Stimulated activated CD4-positive, alpha-beta T cell treated with anti-CD3 and anti-CD28 coated beads, Interleukin-12 subunit alpha, Interleukin-12 subunit beta, amount 100 ng/mL, for 4 hours (primary cell): ENCODE results near the gene DLX4.

Experiments used
- DNase-seq: peaks from one replicate; pipeline ENCODE4 v3.0.0-alpha.2; 2020

Gene DLX4

GRCh38 chr17:49949634-49950033 lies 19.4 kb upstream of the DLX4 start:
- no peak for DNase-seq

GRCh38 chr17:49951362-49952082 lies 17.5 kb upstream of the DLX4 start:
- no peak for DNase-seq

DNA sequence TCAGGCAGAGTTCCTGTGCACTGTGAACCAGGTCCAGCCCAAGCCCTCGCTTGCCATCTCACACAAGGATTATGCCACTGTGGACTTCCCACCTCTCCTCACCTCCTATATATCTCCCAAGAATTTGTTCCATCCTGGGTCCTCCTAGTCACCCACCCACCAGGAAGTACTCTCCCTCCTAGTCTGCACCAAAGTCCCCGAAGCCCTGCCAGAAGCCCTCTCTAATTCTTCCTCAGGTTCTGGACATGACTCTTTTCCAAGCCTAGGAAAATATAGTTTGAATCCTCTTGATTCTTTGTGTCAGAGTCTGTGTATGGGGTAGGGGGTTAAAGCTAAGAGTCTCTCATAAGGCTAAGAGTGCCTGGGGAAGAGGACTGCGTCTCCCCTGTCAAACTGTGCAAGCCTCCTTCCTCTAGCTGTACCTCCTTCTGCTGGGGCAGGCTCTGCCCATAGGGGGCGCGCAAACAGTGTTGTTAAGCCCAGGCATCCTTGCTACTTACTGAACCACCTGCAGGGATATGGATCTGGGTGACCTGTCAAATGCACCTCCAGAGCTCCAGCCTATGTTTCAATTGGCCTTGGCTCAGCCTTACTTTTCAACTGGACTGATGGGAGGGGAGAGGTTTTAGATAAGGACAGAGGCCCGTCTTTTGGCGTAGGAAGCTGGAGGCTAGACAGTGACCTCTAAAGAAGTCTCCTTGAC lies 16.6 kb upstream of the DLX4 start:
- peak; percentile 79 for DNase-seq

DNA sequence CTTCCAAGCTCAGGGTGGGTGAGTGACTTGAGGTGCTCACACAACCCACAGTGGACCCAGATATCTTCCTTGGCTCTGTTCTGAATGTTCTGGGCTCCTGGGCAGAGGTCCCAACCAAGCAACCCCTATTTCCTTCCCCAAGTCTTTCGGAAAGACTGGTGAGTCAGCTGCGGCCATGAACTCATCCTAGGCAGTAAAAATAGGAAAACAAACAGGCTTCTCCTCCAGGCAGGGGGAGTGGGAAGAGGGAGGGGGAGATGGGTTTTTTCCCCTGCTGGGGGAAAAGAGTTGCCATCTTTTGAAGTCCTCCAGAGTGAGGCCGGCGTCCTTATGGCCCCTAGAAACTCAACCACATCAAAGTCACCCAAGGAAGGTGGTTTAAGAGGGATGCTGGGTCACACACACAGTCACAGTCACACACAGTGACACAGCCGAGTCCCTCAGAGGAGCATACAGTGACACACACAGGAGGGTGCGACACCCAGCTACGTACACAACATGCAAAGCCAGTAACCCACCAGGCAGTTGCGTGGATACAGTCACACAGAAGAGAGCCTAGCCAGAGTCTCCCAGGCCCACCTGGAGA lies 16.0 kb upstream of the DLX4 start:
- DNase-seq: no peak

DNA sequence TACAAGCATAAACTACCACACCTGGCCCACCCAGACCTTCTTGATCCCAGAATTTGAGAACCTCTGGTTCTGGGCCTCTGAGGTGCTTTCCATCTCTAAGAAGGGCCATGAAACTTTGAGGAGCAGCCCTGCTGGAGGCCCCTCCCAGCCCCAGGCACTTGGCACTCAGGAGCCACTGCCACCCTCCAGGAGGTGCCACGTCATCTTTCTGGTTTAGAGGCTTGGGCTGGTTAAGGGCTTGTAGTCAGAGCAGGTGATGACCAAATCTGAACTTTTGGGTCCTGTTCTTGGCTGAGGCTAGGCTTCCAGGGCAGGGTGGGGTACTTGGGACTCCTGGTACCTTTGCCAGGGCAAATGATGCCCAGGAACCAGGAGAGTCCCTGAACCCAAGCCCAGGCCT lies 13.8 kb upstream of the DLX4 start:
- no peak for DNase-seq

DNA sequence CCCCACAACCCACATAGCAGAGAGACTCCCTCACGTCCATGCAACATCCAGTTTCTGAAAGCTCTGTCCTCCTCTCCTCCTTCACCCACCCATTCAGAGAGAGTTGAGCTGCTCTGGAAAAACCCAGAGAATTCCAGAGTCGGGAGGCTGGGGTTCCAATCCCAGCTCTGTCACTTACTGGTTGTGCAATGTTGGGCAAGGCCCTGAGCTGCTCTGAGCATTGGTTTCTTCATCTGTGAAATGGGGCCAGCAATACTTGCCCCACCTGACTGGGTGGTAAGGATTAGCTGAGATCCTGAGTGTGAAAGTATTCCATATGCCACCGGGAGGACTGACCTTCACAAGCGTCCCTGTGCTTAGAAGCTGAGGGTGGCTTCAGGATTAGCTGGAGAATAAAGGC lies 12.2 kb upstream of the DLX4 start:
- DNase-seq: no peak

- DNase-seq: no peak
These were observed 11.6 kb upstream of the DLX4 start for GRCh38 chr17:49957350-49957749.

DNA sequence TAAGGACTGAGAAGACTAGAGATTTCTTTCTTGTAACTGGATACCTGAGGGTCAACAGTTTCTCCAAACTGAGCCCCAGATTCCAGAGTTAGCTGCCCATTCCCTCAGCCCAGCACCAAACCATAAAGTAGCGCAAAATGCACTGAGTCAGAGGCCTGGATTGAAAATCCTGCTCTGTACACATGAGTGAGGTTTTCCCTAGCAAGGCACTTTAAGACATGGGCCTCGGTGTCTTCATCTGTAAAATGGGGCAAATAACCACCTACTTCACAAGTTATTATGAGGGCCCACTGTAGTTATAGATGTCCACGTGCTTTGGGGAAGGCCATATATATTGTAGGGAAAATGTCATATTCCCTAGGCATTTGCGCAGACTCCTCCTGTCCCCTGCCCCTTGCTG lies 10.3 kb upstream of the DLX4 start:
- DNase-seq: no peak

DNA sequence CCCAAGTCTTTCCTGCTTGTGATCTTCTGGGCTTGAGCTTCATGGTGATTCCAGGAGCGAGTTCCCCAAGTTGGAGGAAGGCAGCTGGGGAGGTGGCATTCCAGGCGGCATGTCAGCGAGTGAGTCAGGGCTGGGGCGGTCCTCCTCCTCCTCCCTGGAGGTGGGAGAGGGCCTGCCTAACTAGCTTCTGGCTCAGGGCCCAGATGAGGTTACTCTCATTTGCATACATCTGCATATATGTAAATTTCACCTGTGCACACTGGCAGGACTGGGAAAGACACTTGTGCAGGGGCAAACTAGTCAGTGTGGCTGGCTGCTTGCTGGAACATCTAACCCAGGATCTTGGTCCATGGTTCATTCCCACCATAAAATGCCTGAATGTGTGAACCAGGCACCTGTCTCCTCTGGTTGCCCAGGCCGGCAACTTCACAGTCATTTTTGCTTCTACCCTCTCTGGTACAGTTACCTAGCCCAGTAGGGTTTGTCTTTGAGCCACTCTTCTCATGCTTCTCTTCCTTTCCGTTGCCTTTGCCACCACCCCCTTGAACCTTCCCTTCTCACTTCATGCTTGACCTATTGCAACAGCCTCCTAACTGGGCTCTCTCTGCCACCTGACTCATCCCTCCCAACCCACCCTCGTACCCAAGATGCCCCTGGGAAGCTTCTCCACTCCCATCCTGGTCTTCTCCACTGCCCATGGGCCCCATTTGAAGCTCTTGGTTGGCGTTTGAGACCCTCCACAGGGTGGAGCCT lies 9.6 kb upstream of the DLX4 start:
- no peak for DNase-seq

- no peak for DNase-seq
These were observed 6.2 kb upstream of the DLX4 start for GRCh38 chr17:49962599-49963308.

- DNase-seq: no peak
These were observed 5.7 kb upstream of the DLX4 start for GRCh38 chr17:49963309-49963625.

DNA sequence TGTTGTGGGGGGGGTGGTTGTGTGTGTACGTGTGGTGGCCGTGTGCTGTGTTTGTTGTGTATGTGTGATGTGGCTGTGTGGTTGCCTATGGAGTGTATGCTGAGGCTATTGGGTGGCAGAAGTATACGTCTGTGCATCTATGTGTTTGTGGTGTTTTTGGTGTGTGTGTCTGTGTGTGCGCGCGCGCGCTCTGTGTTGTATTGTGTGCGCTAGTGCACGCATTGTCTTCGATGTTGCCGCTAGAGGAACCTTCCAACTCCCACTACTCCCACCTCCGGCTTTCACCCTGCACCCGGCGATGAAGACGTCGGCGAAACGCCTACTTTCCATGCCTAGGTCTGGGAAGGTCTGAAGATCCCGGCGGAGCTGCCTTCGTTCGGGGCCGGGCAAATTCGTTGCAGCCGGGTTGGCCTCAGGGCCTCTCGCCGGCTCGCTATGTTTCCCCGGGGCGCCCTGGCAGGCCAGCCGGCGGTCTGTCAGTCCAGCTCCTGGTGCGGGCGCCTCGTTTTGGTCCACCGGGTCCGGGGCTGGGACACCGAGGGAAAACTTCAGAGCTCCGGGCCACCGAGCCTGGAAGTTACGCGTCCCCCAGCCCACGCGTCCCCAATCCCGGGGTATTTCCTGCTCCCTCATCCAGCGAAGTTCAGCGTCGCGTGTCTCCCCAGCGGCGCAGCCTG lies 5.2 kb upstream of the DLX4 start:
- DNase-seq: no peak

GRCh38 chr17:49964303-49964768 lies 4.7 kb upstream of the DLX4 start:
- no peak for DNase-seq

GRCh38 chr17:49964769-49965523 lies 4.0 kb upstream of the DLX4 start:
- no peak for DNase-seq

GRCh38 chr17:49965524-49965909 lies 3.5 kb upstream of the DLX4 start:
- no peak for DNase-seq

GRCh38 chr17:49966767-49967166 lies 2.2 kb upstream of the DLX4 start:
- DNase-seq: no peak

DNA sequence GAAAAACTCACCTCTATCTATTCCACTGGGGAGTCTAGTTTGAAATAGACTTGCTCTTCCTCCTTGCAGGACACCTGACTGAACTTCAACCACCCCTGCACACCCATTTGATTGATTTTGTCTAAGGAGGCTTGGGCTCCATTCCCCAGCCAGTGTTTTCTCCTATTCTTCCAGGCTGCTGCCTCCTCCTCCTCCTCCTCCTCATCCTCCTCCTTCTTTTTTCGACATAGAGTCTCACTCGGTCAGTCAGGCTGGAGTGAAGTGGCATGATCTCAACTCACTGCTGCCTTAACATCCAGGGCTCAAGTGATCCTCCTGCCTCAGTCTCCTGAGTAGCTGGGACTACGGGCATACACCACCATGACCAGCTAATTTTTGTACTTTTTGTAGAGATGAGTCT lies 1.8 kb upstream of the DLX4 start:
- no peak for DNase-seq

GRCh38 chr17:49967621-49968404 lies 1.2 kb upstream of the DLX4 start:
- DNase-seq: no peak

DNA sequence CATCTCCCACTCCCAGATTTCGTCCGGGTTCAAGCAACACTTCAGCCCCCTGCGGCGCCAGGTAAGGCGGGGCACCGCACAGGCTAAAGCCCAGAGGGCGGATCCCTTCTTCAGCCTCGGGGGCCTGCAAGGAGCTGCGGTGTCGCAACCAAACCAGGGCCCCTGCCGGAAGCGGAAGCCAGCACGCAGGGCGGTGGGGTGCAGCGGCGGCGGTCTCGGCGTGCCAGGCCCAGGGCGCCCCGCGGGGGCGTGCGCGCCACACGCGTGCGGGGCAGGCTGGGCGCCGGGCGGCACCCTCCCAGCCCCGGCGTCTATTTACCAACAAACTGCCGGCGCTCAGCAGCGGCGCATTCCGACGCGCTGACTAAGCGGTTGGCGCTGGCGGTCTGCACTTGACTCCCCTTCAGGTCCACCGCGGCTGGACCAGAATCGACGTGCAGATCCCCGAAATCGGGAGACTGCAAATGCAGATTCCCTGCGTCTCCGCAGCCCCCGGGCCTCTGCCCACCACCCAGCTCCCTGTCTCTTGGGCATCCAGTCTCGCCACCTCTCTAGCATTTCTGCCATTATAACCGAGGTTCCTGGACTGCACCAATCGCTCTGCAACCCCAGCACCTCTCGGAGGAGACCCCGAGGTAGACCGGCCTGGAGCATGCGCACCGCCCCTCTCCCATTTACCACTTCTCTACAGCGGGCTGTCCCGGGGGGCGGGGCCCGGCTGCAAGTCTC lies 421 bp upstream of the DLX4 start:
- peak; percentile 71 for DNase-seq

GRCh38 chr17:49969795-49970389 lies 902 bp downstream of the DLX4 start:
- DNase-seq: no peak
